Esophagus squamous epithelium (tissue), 4 donors: ENCODE results near the gene TCOF1.

Source experiments
- CTCF ChIP-seq, 6 experiments: fragments of 450-650 bp in 4 of 6; fragments of 200-600 bp in 2 of 6; sonication (generic) in 2 of 6; IDR thresholded peaks; one replicate each; pipeline ENCODE4 v1.5.1; 2016 to 2019; ENCODE audit warnings: antibody characterized with exemption in 6 of 6, mild to moderate bottlenecking in 4 of 6, moderate library complexity in 4 of 6
- POLR2A ChIP-seq, 4 donors: fragments of 450-650 bp; IDR thresholded peaks; one replicate each; pipeline ENCODE4 v1.6.1; 2017; ENCODE audit warnings: antibody characterized with exemption in 4 of 4, mild to moderate bottlenecking in 4 of 4, moderate library complexity in 3 of 4

- TF ChIP-seq CTCF (IDR thresholded peaks at IDR 0.05) (no peak), POLR2A (IDR thresholded peaks at IDR 0.05) (no peak)
Measured at GRCh38 chr5:150413176-150413901, 55.8 kb downstream of the TCOF1 start.
